ENCODE data around the gene PLGRKT. TPM values are rescaled to one million over a fixed set of nuclear protein-coding genes. Genes with fewer than 3 reads are reported as not detected.

Gene PLGRKT
- total and polyA plus RNA-seq, 9 donors = 2.9 to 35.8 (median 13.3) TPM

DNA sequence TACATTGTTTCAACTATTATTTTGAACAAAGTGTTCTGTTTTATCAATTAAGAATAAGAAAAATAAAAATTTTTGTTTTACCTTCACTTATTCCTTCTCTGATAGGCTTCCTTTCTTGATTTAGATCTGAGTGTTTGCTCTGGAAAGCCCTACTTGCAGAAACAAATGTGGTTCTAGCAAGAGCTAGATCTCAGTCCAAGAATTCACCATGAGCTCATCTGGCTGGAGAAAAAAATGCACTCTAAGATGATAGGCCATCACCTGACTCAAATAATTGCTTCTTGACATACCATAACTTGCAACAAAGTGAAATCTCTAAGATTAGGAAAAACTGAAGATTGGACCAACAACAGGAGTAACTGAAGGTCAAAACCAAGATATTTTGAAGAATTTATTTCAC lies 126.9 kb downstream of the PLGRKT start:
- Histone ChIP-seq H3K27ac (no peak overlapping the region), H3K4me1 (ENCODE audit: insufficient read depth) (no peaks in the 10 kb centered on the region), H3K9me3 (no peaks in the 10 kb centered on the region), H3K4me3 (no peak overlapping the region), H3K27me3 (no peaks in the 10 kb centered on the region), H3K36me3 (no peaks in the 10 kb centered on the region)
- TF ChIP-seq, protein P1, sequence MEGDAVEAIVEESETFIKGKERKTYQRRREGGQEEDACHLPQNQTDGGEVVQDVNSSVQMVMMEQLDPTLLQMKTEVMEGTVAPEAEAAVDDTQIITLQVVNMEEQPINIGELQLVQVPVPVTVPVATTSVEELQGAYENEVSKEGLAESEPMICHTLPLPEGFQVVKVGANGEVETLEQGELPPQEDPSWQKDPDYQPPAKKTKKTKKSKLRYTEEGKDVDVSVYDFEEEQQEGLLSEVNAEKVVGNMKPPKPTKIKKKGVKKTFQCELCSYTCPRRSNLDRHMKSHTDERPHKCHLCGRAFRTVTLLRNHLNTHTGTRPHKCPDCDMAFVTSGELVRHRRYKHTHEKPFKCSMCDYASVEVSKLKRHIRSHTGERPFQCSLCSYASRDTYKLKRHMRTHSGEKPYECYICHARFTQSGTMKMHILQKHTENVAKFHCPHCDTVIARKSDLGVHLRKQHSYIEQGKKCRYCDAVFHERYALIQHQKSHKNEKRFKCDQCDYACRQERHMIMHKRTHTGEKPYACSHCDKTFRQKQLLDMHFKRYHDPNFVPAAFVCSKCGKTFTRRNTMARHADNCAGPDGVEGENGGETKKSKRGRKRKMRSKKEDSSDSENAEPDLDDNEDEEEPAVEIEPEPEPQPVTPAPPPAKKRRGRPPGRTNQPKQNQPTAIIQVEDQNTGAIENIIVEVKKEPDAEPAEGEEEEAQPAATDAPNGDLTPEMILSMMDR (IDR thresholded peaks at IDR 0.05) = no peak
- no peak for TF ChIP-seq POLR2A (IDR thresholded peaks at IDR 0.05)
- no peak for TF ChIP-seq EP300 (IDR thresholded peaks at IDR 0.05)
- intact Hi-C loops (cut with DNase I) = no loop called here
- DNase-seq = no peak

Small RNA genes lying within 50 kb of the gene (small RNA-seq; reads per million reads assigned to genes)
- not detected for gene AL135786.1
- gene HMGN2P31 = not detected

Other genes starting within 250 kb of the PLGRKT start
- not detected for gene INSL4, start 206.5 kb downstream of the PLGRKT start, total RNA-seq
- gene INSL4, start 206.5 kb downstream of the PLGRKT start, polyA plus RNA-seq = not detected
- under 1 TPM in 3 of 7 donors, not detected in 4; 0.31 to 0.80 (median 0.46) TPM for gene RLN2, start 133.2 kb downstream of the PLGRKT start, total RNA-seq
- 100 to 1,000 TPM in 1 of 2 donors, not detected in 1; 179 TPM for gene RLN2, start 133.2 kb downstream of the PLGRKT start, polyA plus RNA-seq
- 1 to 10 TPM in 1 of 7 donors, not detected in 6; 1.4 TPM for gene RLN1, start 98.0 kb downstream of the PLGRKT start, total RNA-seq
- under 1 TPM in 1 of 2 donors, not detected in 1; 0.28 TPM for gene RLN1, start 98.0 kb downstream of the PLGRKT start, polyA plus RNA-seq
- 1 to 10 TPM in 6 of 7 donors, under 1 TPM in 1; 0.89 to 2.0 (median 1.5) TPM for gene CD274, start 12.6 kb upstream of the PLGRKT start, total RNA-seq
- 1 to 10 TPM in 1 of 2 donors, under 1 TPM in 1; 0.57 to 6.7 TPM for gene CD274, start 12.6 kb upstream of the PLGRKT start, polyA plus RNA-seq
- gene PDCD1LG2, start 72.6 kb upstream of the PLGRKT start, total RNA-seq = 1 to 10 TPM in 4 of 7 donors, under 1 TPM in 3; 0.51 to 2.0 (median 1.2) TPM
- 1 to 10 TPM in 1 of 2 donors, under 1 TPM in 1; 0.70 to 5.0 TPM for gene PDCD1LG2, start 72.6 kb upstream of the PLGRKT start, polyA plus RNA-seq
- 10 to 100 TPM; 16.6 to 35.6 (median 21.9) TPM for gene RIC1, start 191.2 kb upstream of the PLGRKT start, total RNA-seq
- gene RIC1, start 191.2 kb upstream of the PLGRKT start, polyA plus RNA-seq = 10 to 100 TPM in 1 of 2 donors, 1 to 10 TPM in 1; 6.9 to 13.4 TPM